GM12892 (cell line): ENCODE results near the gene MYLK.

ENCODE experiments used
- POLR2A ChIP-seq: IDR thresholded peaks from 2 replicates; pipeline ENCODE4 v1.6.1; 2011; ENCODE audit warnings: low read depth, low read length, control low read depth
- POLR2AphosphoS5 ChIP-seq: IDR thresholded peaks from 2 replicates; pipeline ENCODE4 v1.6.1; 2011; ENCODE audit warnings: low read depth, low read length, control low read depth

GRCh38 chr3:123751433-123751832 lies 132.7 kb downstream of the MYLK start:
- TF ChIP-seq POLR2AphosphoS5 (no peak), POLR2A (no peak)
